Bronchial epithelial cell (primary cell): ENCODE results near the gene TNFRSF11A. TPM values are rescaled to one million over a fixed set of nuclear protein-coding genes. Genes with fewer than 3 reads are reported as not detected.

Experiments
- DNase-seq: peaks from one replicate; pipeline ENCODE4 v3.0.0-alpha.2; 2010; ENCODE audit warnings: low read depth
- FAIRE-seq: peaks from 2 replicates; lab custom pipeline; 2011; peaks lifted over from hg19 to GRCh38; lab: Jason Lieb, UNC
- H3K27me3 ChIP-seq: 2 replicates; pipeline ENCODE4 v1.5.1; 2011; ENCODE audit warnings: low read length; ENCODE audit not compliant: control insufficient read depth, insufficient read depth
- H3K36me3 ChIP-seq: 2 replicates; pipeline ENCODE4 v1.5.1; 2011; ENCODE audit warnings: low read length; ENCODE audit not compliant: control insufficient read depth, insufficient read depth
- H3K4me3 ChIP-seq: 2 replicates; pipeline ENCODE4 v1.5.1; 2011; ENCODE audit warnings: mild to moderate bottlenecking, low read depth, low read length, control low read depth
- CTCF ChIP-seq: IDR thresholded peaks from 2 replicates; pipeline ENCODE4 v1.5.1; 2011; ENCODE audit warnings: mild to moderate bottlenecking, moderate library complexity, low read length, control low read depth, inconsistent platforms; ENCODE audit not compliant: insufficient read depth, severe bottlenecking
- total RNA-seq: library from RNA; depleted of rRNA; stranded (reverse); fragments of >200 nt; gene quantifications from 2 replicates; pipeline ENCODE4 v1.2.1, GENCODE V29; 2014

Gene TNFRSF11A
- total RNA-seq, 1 donor from 2014 or later: under 0.01 TPM

GRCh38 chr18:62282188-62282629, 42.9 kb upstream of the TNFRSF11A start:
- FAIRE-seq: no peak

DNA sequence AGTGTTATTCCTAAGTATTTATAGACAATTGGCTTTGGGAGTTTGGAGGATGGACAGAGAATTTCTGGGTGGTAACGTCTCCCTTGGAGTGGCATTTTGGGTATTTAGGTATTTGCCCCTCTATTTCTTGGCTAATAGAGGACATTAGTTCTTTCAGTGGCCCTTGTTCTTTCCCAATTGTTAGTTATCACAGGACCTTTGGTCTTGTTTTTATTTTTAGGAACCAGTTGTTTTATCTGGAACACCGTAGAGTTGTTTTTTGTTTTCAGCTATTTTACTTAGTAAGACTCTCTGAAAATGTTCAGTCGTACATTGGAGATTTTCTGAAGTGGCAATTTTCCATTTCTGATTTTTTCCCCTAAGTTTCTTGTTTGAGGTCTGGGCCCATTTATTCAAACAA, 40.5 kb upstream of the TNFRSF11A start:
- Histone ChIP-seq H3K36me3 (peaks cover 1% of the 10 kb centered on the region), H3K27me3 (no peaks in the 10 kb centered on the region), H3K4me3 (no peak overlapping the region)
- FAIRE-seq (no peak), DNase-seq (no peak)
- TF ChIP-seq CTCF: no peak

More at GRCh38 chr18:62282188-62282629, 42.9 kb upstream of the TNFRSF11A start:
- no peak for TF ChIP-seq CTCF
- no peak overlapping the region for H3K4me3 ChIP-seq
- peaks cover 1% of the 10 kb centered on the region for H3K36me3 ChIP-seq
- no peaks in the 10 kb centered on the region for H3K27me3 ChIP-seq
- no peak for DNase-seq

DNA sequence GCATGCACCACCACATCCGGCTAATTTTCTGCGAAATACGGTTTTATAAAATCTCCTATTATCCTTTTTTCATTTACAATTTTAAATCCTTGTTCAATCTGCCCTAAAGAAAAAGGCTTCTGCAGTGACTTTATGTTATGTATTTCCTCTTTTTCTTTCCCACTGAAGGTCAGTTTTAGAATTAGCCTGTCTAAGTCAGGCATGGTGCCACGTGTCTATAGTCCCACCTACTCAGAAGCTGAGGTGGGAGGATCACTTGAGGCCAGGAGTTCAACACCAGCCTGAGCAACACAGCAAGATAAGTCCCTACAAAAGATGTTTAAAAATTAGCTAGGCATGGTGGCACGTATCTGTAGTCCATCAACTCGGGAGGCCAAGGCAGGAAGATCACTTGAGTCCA, 39.8 kb upstream of the TNFRSF11A start:
- no peak for DNase-seq
- H3K4me3 ChIP-seq: no peak overlapping the region
- no peak for FAIRE-seq
- H3K36me3 ChIP-seq: peaks cover 1% of the 10 kb centered on the region
- TF ChIP-seq CTCF: no peak
- no peaks in the 10 kb centered on the region for H3K27me3 ChIP-seq

GRCh38 chr18:62287781-62288664, 37.1 kb upstream of the TNFRSF11A start:
- Histone ChIP-seq H3K4me3 (no peak overlapping the region), H3K36me3 (peaks cover 1% of the 10 kb centered on the region), H3K27me3 (no peaks in the 10 kb centered on the region)
- TF ChIP-seq CTCF: no peak
- no peak for FAIRE-seq
- no peak for DNase-seq

DNA sequence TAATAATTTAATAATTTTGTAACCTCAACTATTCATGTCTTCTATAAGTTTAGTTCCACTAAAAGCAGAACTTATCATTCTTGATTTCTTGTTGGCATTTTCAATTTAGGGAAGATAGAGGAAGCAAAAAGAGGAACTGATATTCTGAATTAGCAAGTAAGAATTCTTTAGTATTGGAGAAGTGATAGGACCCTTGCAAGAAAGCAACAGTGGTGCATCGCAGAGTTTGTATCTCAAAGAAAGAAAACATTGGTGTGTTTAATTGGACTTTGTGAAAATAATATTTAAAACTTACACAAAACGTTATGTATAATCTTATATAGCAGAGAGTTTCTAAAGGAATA, 36.5 kb upstream of the TNFRSF11A start:
- Histone ChIP-seq H3K27me3 (no peaks in the 10 kb centered on the region), H3K4me3 (no peak overlapping the region), H3K36me3 (peaks cover 1% of the 10 kb centered on the region)
- no peak for TF ChIP-seq CTCF
- FAIRE-seq (no peak), DNase-seq (no peak)

DNA sequence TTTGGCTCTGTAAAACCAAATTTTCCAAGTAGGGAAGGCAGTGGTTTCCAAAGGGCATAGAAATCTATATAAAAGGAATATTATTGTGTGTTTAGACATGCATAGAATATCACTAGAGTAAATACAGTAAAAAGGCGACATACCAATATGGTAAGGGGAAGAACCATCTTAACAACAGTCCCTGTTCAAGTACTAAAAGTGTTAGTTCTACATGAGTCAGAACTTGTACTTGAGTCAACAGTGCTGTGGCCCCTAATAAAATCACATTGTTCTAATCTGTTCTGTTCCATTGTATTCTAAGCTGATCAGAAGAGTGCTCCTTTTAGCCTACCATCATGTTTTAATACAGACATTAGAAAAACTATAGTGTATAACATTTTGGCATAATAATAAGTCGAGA, 36.1 kb upstream of the TNFRSF11A start:
- FAIRE-seq: no peak

More for the DNA sequence above, 36.1 kb upstream of the TNFRSF11A start:
- no peaks in the 10 kb centered on the region for H3K27me3 ChIP-seq
- DNase-seq: peak; percentile 26
- H3K36me3 ChIP-seq: peaks cover 1% of the 10 kb centered on the region
- no peak for TF ChIP-seq CTCF
- no peak overlapping the region for H3K4me3 ChIP-seq
